ENCODE measurements around the gene SLK. TPM values are rescaled to one million over a fixed set of nuclear protein-coding genes. Genes with fewer than 3 reads are reported as not detected.

SLK gene
- total RNA-seq, 4 donors from 2014 or later, result 62.2 to 74.7 (median 68.0) TPM

GRCh38 chr10:103926722-103927319 lies 40.1 kb upstream of the SLK start:
- Histone ChIP-seq H3K27me3 (no peaks in the 10 kb centered on the region), H3K4me1 (no peaks in the 10 kb centered on the region), H3K4me3 (no peak overlapping the region), H3K27ac (no peak overlapping the region), H3K36me3 (no peaks in the 10 kb centered on the region), H3K9me3 (no peaks in the 10 kb centered on the region)
- 72 to 86% methylated on average over 2 of the region's 2 CpGs for WGBS, 2 donors
- no peak for TF ChIP-seq POLR2A (IDR thresholded peaks at IDR 0.05)
- TF ChIP-seq EP300 (IDR thresholded peaks at IDR 0.05), result no peak
- no peak for TF ChIP-seq CTCF (IDR thresholded peaks at IDR 0.05)
- DNase-seq (ENCODE audit: low spot score in 2 of 2), result no peak

GRCh38 chr10:103928784-103929183 lies 38.2 kb upstream of the SLK start:
- H3K9me3 ChIP-seq, result no peaks in the 10 kb centered on the region
- no peak for DNase-seq (ENCODE audit: low spot score in 2 of 2)
- no peak overlapping the region for H3K4me3 ChIP-seq
- H3K4me1 ChIP-seq, result no peaks in the 10 kb centered on the region
- no peak for TF ChIP-seq EP300 (IDR thresholded peaks at IDR 0.05)
- no peak for TF ChIP-seq CTCF (IDR thresholded peaks at IDR 0.05)
- no peak for TF ChIP-seq POLR2A (IDR thresholded peaks at IDR 0.05)
- no peaks in the 10 kb centered on the region for H3K36me3 ChIP-seq
- 79 to 87% methylated on average over 6 of the region's 6 CpGs for WGBS, 2 donors
- no peak overlapping the region for H3K27ac ChIP-seq
- H3K27me3 ChIP-seq, result no peaks in the 10 kb centered on the region

- TF ChIP-seq CTCF (IDR thresholded peaks at IDR 0.05) (no peak), EP300 (IDR thresholded peaks at IDR 0.05) (no peak), POLR2A (IDR thresholded peaks at IDR 0.05) (no peak)
- WGBS, 2 donors, result 50 to 54% methylated on average over 7 of the region's 7 CpGs
- Histone ChIP-seq H3K4me1 (no peaks in the 10 kb centered on the region), H3K27me3 (no peaks in the 10 kb centered on the region), H3K36me3 (no peaks in the 10 kb centered on the region), H3K9me3 (no peaks in the 10 kb centered on the region), H3K4me3 (no peak overlapping the region), H3K27ac (no peak overlapping the region)
- no peak for DNase-seq (ENCODE audit: low spot score in 2 of 2)
These were observed 37.5 kb upstream of the SLK start for GRCh38 chr10:103929381-103929921.

- no peak for DNase-seq (ENCODE audit: low spot score in 2 of 2)
- H3K27me3 ChIP-seq, result no peaks in the 10 kb centered on the region
- WGBS, 2 donors, result 95 to 97% methylated on average over 1 of the region's 1 CpG
These were observed 36.5 kb upstream of the SLK start for GRCh38 chr10:103930449-103930848.

More at GRCh38 chr10:103930449-103930848, 36.5 kb upstream of the SLK start:
- H3K4me3 ChIP-seq, result no peak overlapping the region
- no peaks in the 10 kb centered on the region for H3K4me1 ChIP-seq
- H3K27ac ChIP-seq, result no peak overlapping the region
- H3K9me3 ChIP-seq, result no peaks in the 10 kb centered on the region
- no peaks in the 10 kb centered on the region for H3K36me3 ChIP-seq
- TF ChIP-seq CTCF (IDR thresholded peaks at IDR 0.05) (no peak), EP300 (IDR thresholded peaks at IDR 0.05) (no peak)

Data from tibial nerve (tissue), 4 donors.